ENCODE measurements around the gene KLHL35.

GRCh38 chr11:75389925-75390324 lies 43.1 kb downstream of the KLHL35 start:
- TF ChIP-seq PKNOX1 (IDR thresholded peaks at IDR 0.05): no peak
- TF ChIP-seq SP1 (IDR thresholded peaks at IDR 0.05): no peak
- TF ChIP-seq FOXA1 (IDR thresholded peaks at IDR 0.05): no peak
- TF ChIP-seq BHLHE40 (IDR thresholded peaks at IDR 0.05; ENCODE audit: borderline replicate concordance): no peak
- no peak for TF ChIP-seq HDGF (IDR thresholded peaks at IDR 0.05; ENCODE audit: borderline replicate concordance)
- TF ChIP-seq ZNF384 (IDR thresholded peaks at IDR 0.05): no peak
